ENCODE results near the gene PFDN2.

PFDN2 gene

DNA sequence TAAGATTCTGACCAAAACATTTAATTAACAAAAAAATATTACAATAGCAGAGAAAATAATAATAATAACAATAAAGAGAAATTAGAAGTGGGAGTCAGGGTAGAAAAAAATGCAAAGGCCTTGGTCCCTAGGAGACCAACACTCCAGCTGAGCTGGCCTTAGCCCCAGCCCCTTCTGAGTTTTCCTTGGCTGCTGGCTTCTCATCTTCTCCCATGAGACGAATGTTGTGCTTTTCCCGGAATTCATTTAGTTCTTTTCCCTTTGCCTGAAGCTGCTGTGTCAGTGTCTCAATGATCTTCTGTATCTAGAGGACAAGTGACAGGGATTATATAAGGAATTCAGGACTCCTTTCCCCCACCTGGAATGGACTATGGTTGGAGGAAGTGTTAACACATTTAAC is 17.3 kb downstream of the PFDN2 start:
- no peak for DNase-seq (ENCODE audit: extremely low read depth, insufficient read length)
- Histone ChIP-seq H3K4me3 (replicated peaks; ENCODE audit: low read depth, low read length) (no peak overlapping the region), H3K36me3 (ENCODE audit: control insufficient read depth, insufficient read depth, low read length) (peaks cover 10% of the 10 kb centered on the region), H3K27me3 (replicated peaks; ENCODE audit: control insufficient read depth, insufficient read depth, low read length) (no peaks in the 10 kb centered on the region)
- TF ChIP-seq, protein P1, sequence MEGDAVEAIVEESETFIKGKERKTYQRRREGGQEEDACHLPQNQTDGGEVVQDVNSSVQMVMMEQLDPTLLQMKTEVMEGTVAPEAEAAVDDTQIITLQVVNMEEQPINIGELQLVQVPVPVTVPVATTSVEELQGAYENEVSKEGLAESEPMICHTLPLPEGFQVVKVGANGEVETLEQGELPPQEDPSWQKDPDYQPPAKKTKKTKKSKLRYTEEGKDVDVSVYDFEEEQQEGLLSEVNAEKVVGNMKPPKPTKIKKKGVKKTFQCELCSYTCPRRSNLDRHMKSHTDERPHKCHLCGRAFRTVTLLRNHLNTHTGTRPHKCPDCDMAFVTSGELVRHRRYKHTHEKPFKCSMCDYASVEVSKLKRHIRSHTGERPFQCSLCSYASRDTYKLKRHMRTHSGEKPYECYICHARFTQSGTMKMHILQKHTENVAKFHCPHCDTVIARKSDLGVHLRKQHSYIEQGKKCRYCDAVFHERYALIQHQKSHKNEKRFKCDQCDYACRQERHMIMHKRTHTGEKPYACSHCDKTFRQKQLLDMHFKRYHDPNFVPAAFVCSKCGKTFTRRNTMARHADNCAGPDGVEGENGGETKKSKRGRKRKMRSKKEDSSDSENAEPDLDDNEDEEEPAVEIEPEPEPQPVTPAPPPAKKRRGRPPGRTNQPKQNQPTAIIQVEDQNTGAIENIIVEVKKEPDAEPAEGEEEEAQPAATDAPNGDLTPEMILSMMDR (IDR thresholded peaks at IDR 0.05; ENCODE audit: insufficient read depth, low read length, poor library complexity, severe bottlenecking): no peak

- H3K4me3 ChIP-seq (replicated peaks; ENCODE audit: low read depth, low read length): peak overlapping the region; percentile 79
- TF ChIP-seq, protein P1 (IDR thresholded peaks at IDR 0.05; ENCODE audit: insufficient read depth, low read length, poor library complexity, severe bottlenecking): no peak
- no peak for DNase-seq (ENCODE audit: extremely low read depth, insufficient read length)
- no peaks in the 10 kb centered on the region for H3K27me3 ChIP-seq (replicated peaks; ENCODE audit: control insufficient read depth, insufficient read depth, low read length)
- peaks cover 10% of the 10 kb centered on the region for H3K36me3 ChIP-seq (ENCODE audit: control insufficient read depth, insufficient read depth, low read length)
Measured at GRCh38 chr1:161099090-161099802, 18.6 kb downstream of the PFDN2 start.

DNA sequence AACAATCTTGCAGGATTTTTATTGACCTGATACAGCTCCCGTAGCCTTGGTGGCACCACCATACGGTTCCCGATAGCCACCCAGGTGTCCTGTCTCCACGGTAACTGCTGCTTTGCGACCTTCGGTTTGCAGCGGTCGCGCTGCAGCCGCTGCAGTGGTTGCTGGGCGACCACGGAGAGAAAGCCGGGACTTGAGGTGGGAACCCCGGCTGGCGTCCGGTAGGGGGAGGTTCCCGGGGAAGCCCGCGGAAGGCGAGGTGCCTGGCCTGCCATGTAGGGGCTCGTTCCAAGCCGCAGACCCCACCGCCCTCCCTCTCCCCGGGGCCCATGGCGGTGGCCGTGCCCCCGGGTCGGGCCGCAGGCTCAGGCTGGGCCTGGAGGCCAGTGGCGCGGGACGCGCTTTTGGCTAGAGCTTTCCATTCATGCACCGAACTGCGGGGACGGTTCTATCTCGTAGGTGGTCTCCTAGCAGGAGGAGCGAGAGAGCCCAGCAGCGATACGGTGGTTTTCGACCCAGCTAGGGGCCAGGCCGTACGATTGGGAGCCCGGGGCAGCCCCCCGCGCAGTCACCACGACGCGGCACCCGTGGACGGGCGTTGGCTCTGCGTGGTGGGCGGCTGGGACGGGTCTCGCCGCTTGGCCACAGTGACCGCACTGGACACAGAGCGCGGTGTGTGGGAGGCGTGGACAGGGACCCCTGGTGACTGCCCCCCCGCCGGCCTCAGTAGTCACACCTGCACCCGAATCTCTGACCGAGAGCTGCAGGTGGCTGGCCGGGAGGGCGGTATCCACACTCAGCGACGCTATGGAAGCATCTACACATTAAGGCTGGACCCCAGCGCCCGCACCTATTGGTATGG is 19.4 kb downstream of the PFDN2 start, which contains the start of gene KLHDC9:
KLHDC9 (plus strand) TSS at position 152 of the 859 bp plus-strand sequence; CDS start at position 327, 175 bp downstream.
- peak; percentile 91 for DNase-seq (ENCODE audit: extremely low read depth, insufficient read length)
- peak within 1 kb of the TSS; percentile 79 for H3K4me3 ChIP-seq (replicated peaks; ENCODE audit: low read depth, low read length)
- TF ChIP-seq, protein P1 (IDR thresholded peaks at IDR 0.05; ENCODE audit: insufficient read depth, low read length, poor library complexity, severe bottlenecking): no peak
- peaks cover 10% of the 10 kb centered on the region for H3K36me3 ChIP-seq (ENCODE audit: control insufficient read depth, insufficient read depth, low read length)
- no peaks in the 10 kb centered on the region for H3K27me3 ChIP-seq (replicated peaks; ENCODE audit: control insufficient read depth, insufficient read depth, low read length)

DNA sequence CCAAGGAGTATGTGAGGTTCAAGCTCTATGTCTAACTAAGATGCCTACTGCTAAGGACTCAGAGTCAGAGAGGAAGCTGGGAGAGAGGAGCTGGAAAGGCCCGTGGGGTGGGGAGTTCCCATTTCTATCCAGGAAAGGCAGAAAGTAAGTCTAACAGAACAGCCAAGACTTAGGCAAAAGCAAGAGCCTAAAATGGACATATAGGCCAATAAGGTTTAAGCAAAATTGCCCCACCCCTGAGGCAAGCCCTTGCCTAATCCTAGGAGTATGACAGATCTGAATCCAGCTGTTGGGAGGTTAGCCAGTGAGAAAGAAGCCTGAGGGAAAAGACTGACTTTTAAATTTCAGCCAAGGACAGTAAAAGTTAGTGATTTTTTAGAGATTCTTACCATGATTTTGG is 21.3 kb downstream of the PFDN2 start:
- Histone ChIP-seq H3K4me3 (replicated peaks; ENCODE audit: low read depth, low read length) (no peak overlapping the region), H3K36me3 (ENCODE audit: control insufficient read depth, insufficient read depth, low read length) (peaks cover 6% of the 10 kb centered on the region), H3K27me3 (replicated peaks; ENCODE audit: control insufficient read depth, insufficient read depth, low read length) (no peaks in the 10 kb centered on the region)
- TF ChIP-seq, protein P1 (IDR thresholded peaks at IDR 0.05; ENCODE audit: insufficient read depth, low read length, poor library complexity, severe bottlenecking): no peak
- DNase-seq (ENCODE audit: extremely low read depth, insufficient read length): no peak

GRCh38 chr1:161096015-161096414 is 21.8 kb downstream of the PFDN2 start:
- DNase-seq (ENCODE audit: extremely low read depth, insufficient read length): no peak
- Histone ChIP-seq H3K27me3 (replicated peaks; ENCODE audit: control insufficient read depth, insufficient read depth, low read length) (no peaks in the 10 kb centered on the region), H3K4me3 (replicated peaks; ENCODE audit: low read depth, low read length) (no peak overlapping the region), H3K36me3 (ENCODE audit: control insufficient read depth, insufficient read depth, low read length) (peaks cover 6% of the 10 kb centered on the region)
- TF ChIP-seq, protein P1 (IDR thresholded peaks at IDR 0.05; ENCODE audit: insufficient read depth, low read length, poor library complexity, severe bottlenecking): no peak
